ENCODE data around the gene PRDM16. TPM values are rescaled to one million over a fixed set of nuclear protein-coding genes. Genes with fewer than 3 reads are reported as not detected.

PRDM16 gene
- total and polyA plus RNA-seq, 2 of the 8 experiments (the other 6 are each of a cell fraction or from before 2014, with no cell fraction given), result 0.39 to 0.43 TPM

GRCh38 chr1:3285106-3285740 is 216.2 kb downstream of the PRDM16 start (continued):
- TF ChIP-seq USF2 (IDR thresholded peaks at IDR 0.05; ENCODE audit: low read length) (no peak), HDAC6 (IDR thresholded peaks at IDR 0.05; ENCODE audit: low read depth, low read length) (no peak), EP300 (IDR thresholded peaks at IDR 0.05; ENCODE audit: borderline replicate concordance in 1 of 2, low read depth in 2 of 2, low read length in 2 of 2) (no peak), RFX5 (IDR thresholded peaks at IDR 0.05; ENCODE audit: borderline replicate concordance, low read depth, low read length) (no peak), MAFK (IDR thresholded peaks at IDR 0.05; ENCODE audit: low read depth, low read length) (no peak), ATF2 (IDR thresholded peaks at IDR 0.05; ENCODE audit: low read length) (no peak), JUN (IDR thresholded peaks at IDR 0.05; ENCODE audit: low read depth, low read length) (no peak), E2F6 (IDR thresholded peaks at IDR 0.05) (no peak), FOSL1 (IDR thresholded peaks at IDR 0.05; ENCODE audit: insufficient read depth, low read depth, low read length) (no peak)

Data from H1 (cell line).